C4-2B (cell line): ENCODE measurements around the gene RBMS1.

ENCODE experiments used
- ZFX ChIP-seq: fragments of 450-650 bp; IDR thresholded peaks from 2 replicates; pipeline ENCODE4 v1.6.1; 2017
- TF ChIP-seq, protein P1 (sequence below): fragments of 450-650 bp; conservative IDR thresholded peaks from 2 replicates; pipeline ENCODE4 v1.5.1; 2017; ENCODE audit warnings: mild to moderate bottlenecking

- TF ChIP-seq, protein P1, sequence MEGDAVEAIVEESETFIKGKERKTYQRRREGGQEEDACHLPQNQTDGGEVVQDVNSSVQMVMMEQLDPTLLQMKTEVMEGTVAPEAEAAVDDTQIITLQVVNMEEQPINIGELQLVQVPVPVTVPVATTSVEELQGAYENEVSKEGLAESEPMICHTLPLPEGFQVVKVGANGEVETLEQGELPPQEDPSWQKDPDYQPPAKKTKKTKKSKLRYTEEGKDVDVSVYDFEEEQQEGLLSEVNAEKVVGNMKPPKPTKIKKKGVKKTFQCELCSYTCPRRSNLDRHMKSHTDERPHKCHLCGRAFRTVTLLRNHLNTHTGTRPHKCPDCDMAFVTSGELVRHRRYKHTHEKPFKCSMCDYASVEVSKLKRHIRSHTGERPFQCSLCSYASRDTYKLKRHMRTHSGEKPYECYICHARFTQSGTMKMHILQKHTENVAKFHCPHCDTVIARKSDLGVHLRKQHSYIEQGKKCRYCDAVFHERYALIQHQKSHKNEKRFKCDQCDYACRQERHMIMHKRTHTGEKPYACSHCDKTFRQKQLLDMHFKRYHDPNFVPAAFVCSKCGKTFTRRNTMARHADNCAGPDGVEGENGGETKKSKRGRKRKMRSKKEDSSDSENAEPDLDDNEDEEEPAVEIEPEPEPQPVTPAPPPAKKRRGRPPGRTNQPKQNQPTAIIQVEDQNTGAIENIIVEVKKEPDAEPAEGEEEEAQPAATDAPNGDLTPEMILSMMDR, result no peak
- TF ChIP-seq ZFX, result no peak
These were observed 39.9 kb upstream of the RBMS1 start for GRCh38 chr2:160533482-160533881.
